Suprapubic skin (tissue), 3 donors: ENCODE measurements around the gene KCNT1.

ENCODE experiments used
- CTCF ChIP-seq, 2 donors: fragments of 200-600 bp in 1 of 2; fragments of 450-650 bp in 1 of 2; sonication (generic) in 1 of 2; IDR thresholded peaks; one replicate each; pipeline ENCODE4 v1.5.1; 2016 to 2019; ENCODE audit warnings: antibody characterized with exemption in 2 of 2, mild to moderate bottlenecking in 1 of 2, moderate library complexity in 1 of 2
- POLR2AphosphoS5 ChIP-seq, 3 donors: sonication (generic); formaldehyde crosslinking; IDR thresholded peaks; one replicate each; pipeline ENCODE4 v1.6.1; 2017; ENCODE audit warnings: antibody characterized with exemption in 3 of 3

- TF ChIP-seq CTCF (IDR thresholded peaks at IDR 0.05): no peak
- TF ChIP-seq POLR2AphosphoS5 (IDR thresholded peaks at IDR 0.05): no peak
These were observed 10.8 kb downstream of the KCNT1 start for GRCh38 chr9:135712613-135713295.
